Measurements from ENCODE around the gene ADORA2A.

Gene ADORA2A

GRCh38 chr22:24441406-24442351, 14.3 kb downstream of the ADORA2A start:
- no peak for TF ChIP-seq CTCF (IDR thresholded peaks at IDR 0.05; ENCODE audit: poor library complexity, severe bottlenecking)
- no peak for ATAC-seq (ENCODE audit: low read depth)
- H3K4me1 ChIP-seq (ENCODE audit: insufficient read depth, poor library complexity, severe bottlenecking) = no peaks in the 10 kb centered on the region
- H3K27me3 ChIP-seq (ENCODE audit: insufficient read depth, poor library complexity, severe bottlenecking) = no peaks in the 10 kb centered on the region
- H3K9me3 ChIP-seq (ENCODE audit: severe bottlenecking) = no peaks in the 10 kb centered on the region
- peak; percentile 14 for DNase-seq (ENCODE audit: low spot score)
- no peak overlapping the region for H3K27ac ChIP-seq (ENCODE audit: poor library complexity, severe bottlenecking)
- H3K4me3 ChIP-seq (ENCODE audit: severe bottlenecking) = no peak overlapping the region
- no peaks in the 10 kb centered on the region for H3K36me3 ChIP-seq (ENCODE audit: low read depth)

DNA sequence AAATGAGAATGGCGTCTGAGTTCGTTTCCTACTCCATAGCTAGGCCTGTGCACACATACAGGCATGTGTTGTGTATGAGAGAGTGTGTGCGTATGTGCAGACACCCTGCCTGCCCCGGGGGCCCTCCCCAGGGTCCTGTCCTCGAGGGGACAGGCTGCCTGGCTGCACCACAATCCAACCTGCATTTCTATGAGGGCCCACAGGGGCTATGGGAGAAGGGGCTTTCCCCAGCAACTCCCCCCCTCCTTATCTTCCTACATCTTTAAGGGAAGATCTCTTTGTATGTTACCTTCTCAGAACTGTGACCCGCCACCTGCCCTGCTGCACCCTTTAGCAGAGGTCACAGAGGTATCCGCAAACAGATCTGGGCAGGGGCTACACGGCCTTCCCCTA, 14.9 kb downstream of the ADORA2A start:
- ATAC-seq (ENCODE audit: low read depth) (no peak), DNase-seq (ENCODE audit: low spot score) (peak; percentile 27)
- H3K36me3 ChIP-seq (ENCODE audit: low read depth) = no peaks in the 10 kb centered on the region
- H3K27ac ChIP-seq (ENCODE audit: poor library complexity, severe bottlenecking) = no peak overlapping the region
- no peaks in the 10 kb centered on the region for H3K9me3 ChIP-seq (ENCODE audit: severe bottlenecking)
- H3K4me1 ChIP-seq (ENCODE audit: insufficient read depth, poor library complexity, severe bottlenecking) = no peaks in the 10 kb centered on the region
- no peak overlapping the region for H3K4me3 ChIP-seq (ENCODE audit: severe bottlenecking)
- no peaks in the 10 kb centered on the region for H3K27me3 ChIP-seq (ENCODE audit: insufficient read depth, poor library complexity, severe bottlenecking)
- TF ChIP-seq CTCF (IDR thresholded peaks at IDR 0.05; ENCODE audit: poor library complexity, severe bottlenecking) = no peak

DNA sequence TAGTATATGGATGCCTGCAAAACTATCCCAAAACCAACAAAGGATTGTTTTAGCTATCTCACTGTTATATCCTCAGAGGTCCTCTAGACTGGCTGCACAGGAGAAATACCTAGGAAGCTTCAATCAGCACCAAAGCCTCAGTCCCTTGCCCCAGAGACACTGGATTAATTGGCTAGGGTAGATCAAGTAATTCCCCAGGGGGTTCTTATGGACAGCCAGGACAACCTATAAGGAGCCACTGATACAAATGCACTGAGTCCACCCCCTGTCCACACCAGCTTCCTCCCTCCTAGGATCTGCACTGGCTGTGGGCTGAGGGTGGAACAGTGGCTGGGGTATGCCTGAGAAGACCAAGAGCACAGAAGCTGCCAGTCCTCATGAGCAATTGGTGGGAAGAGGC, 16.3 kb downstream of the ADORA2A start:
- no peak for TF ChIP-seq CTCF (IDR thresholded peaks at IDR 0.05; ENCODE audit: poor library complexity, severe bottlenecking)
- Histone ChIP-seq H3K4me3 (ENCODE audit: severe bottlenecking) (no peak overlapping the region), H3K9me3 (ENCODE audit: severe bottlenecking) (no peaks in the 10 kb centered on the region), H3K4me1 (ENCODE audit: insufficient read depth, poor library complexity, severe bottlenecking) (no peaks in the 10 kb centered on the region), H3K36me3 (ENCODE audit: low read depth) (no peaks in the 10 kb centered on the region), H3K27me3 (ENCODE audit: insufficient read depth, poor library complexity, severe bottlenecking) (no peaks in the 10 kb centered on the region), H3K27ac (ENCODE audit: poor library complexity, severe bottlenecking) (no peak overlapping the region)
- DNase-seq (ENCODE audit: low spot score) (peak; percentile 7), ATAC-seq (ENCODE audit: low read depth) (no peak)

DNA sequence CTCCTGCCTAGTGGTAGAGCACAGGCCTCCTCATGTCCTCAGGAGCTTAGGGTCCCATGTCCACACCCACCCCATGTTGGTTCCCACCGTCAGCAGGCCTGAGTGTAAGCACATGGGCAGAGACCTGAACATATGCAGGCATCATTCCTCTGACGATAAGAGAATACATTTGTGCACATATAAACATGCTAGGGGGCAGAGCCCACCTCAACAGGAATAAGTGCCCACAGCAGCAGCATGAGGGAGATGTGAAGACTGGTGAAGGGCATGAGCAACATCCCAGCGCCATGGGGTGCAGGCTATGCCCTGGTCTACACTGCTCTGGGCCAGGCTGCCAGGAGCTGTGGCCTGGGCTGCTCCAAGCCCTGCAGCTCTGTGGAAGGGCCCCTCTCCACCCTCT, 16.9 kb downstream of the ADORA2A start:
- no peak for TF ChIP-seq CTCF (IDR thresholded peaks at IDR 0.05; ENCODE audit: poor library complexity, severe bottlenecking)
- H3K9me3 ChIP-seq (ENCODE audit: severe bottlenecking) = no peaks in the 10 kb centered on the region
- no peak overlapping the region for H3K27ac ChIP-seq (ENCODE audit: poor library complexity, severe bottlenecking)
- H3K4me3 ChIP-seq (ENCODE audit: severe bottlenecking) = no peak overlapping the region
- H3K4me1 ChIP-seq (ENCODE audit: insufficient read depth, poor library complexity, severe bottlenecking) = no peaks in the 10 kb centered on the region
- no peaks in the 10 kb centered on the region for H3K36me3 ChIP-seq (ENCODE audit: low read depth)
- no peak; the same call in 2 of the 3 replicates for ATAC-seq (ENCODE audit: low read depth)
- DNase-seq (ENCODE audit: low spot score) = peak; percentile 25
- H3K27me3 ChIP-seq (ENCODE audit: insufficient read depth, poor library complexity, severe bottlenecking) = no peaks in the 10 kb centered on the region

Measured in RWPE2 (cell line).